Mesothelial cell of epicardium (in vitro differentiated cells): Measurements from ENCODE around the gene GRPEL2. TPM values are rescaled to one million over a fixed set of nuclear protein-coding genes. Genes with fewer than 3 reads are reported as not detected.
A peak's percentile ranks its signal among the peaks of the same experiment; 100 is the strongest.

Experiments used
- DNase-seq, 2 experiments: peaks; one replicate each; pipeline ENCODE4 v3.0.0; 2021; ENCODE audit warnings: low spot score in 2 of 2; ENCODE audit not compliant: unreplicated experiment in 2 of 2
- H3K27ac Mint-ChIP-seq: 2 replicates; pipeline ENCODE4 v1.8.0; 2021; ENCODE audit warnings: mixed read lengths
- H3K27me3 Mint-ChIP-seq: 2 replicates; pipeline ENCODE4 v1.8.0; 2021; ENCODE audit warnings: low read depth, mixed read lengths
- H3K36me3 Mint-ChIP-seq: 2 replicates; pipeline ENCODE4 v1.8.0; 2021; ENCODE audit warnings: mixed read lengths
- H3K4me1 Mint-ChIP-seq: 2 replicates; pipeline ENCODE4 v1.8.0; 2021; ENCODE audit warnings: mixed read lengths
- H3K4me3 Mint-ChIP-seq: 2 replicates; pipeline ENCODE4 v1.8.0; 2021; ENCODE audit warnings: mild to moderate bottlenecking, moderate library complexity, mixed read lengths
- H3K9me3 Mint-ChIP-seq: 2 replicates; pipeline ENCODE4 v1.8.0; 2021; ENCODE audit warnings: mixed read lengths
- CTCF ChIP-seq: fragments of 200-600 bp; sonication (generic); IDR thresholded peaks from one replicate; pipeline ENCODE4 v1.5.0; 2021; ENCODE audit warnings: antibody characterized with exemption; ENCODE audit not compliant: unreplicated experiment
- total RNA-seq: library from RNA; stranded (reverse); gene quantifications from 3 replicates; pipeline ENCODE4 v1.2.1, GENCODE V29; 2021

Gene GRPEL2
- total RNA-seq, 1 donor from 2014 or later: 15.4 TPM

- no peak for DNase-seq
- no peak overlapping the region for H3K4me3 Mint-ChIP-seq
- H3K27ac Mint-ChIP-seq: no peak overlapping the region
- H3K27me3 Mint-ChIP-seq: no peaks in the 10 kb centered on the region
- no peak for TF ChIP-seq CTCF
- H3K4me1 Mint-ChIP-seq: peaks cover 5% of the 10 kb centered on the region
- peaks cover 38% of the 10 kb centered on the region for H3K36me3 Mint-ChIP-seq
- no peaks in the 10 kb centered on the region for H3K9me3 Mint-ChIP-seq
Observed at GRCh38 chr5:149352169-149352568, 6.9 kb downstream of the GRPEL2 start.

- H3K4me3 Mint-ChIP-seq: no peak overlapping the region
- no peak for DNase-seq
- no peaks in the 10 kb centered on the region for H3K9me3 Mint-ChIP-seq
- H3K36me3 Mint-ChIP-seq: peaks cover 34% of the 10 kb centered on the region
- no peak overlapping the region for H3K27ac Mint-ChIP-seq
- no peaks in the 10 kb centered on the region for H3K27me3 Mint-ChIP-seq
- peaks cover 10% of the 10 kb centered on the region for H3K4me1 Mint-ChIP-seq
- TF ChIP-seq CTCF: no peak
Observed at GRCh38 chr5:149353911-149354310, 8.6 kb downstream of the GRPEL2 start.

- no peak overlapping the region for H3K4me3 Mint-ChIP-seq
- H3K27ac Mint-ChIP-seq: no peak overlapping the region
- H3K9me3 Mint-ChIP-seq: no peaks in the 10 kb centered on the region
- no peak for TF ChIP-seq CTCF
- H3K4me1 Mint-ChIP-seq: peaks cover 10% of the 10 kb centered on the region
- DNase-seq: no peak
- no peaks in the 10 kb centered on the region for H3K27me3 Mint-ChIP-seq
- peaks cover 21% of the 10 kb centered on the region for H3K36me3 Mint-ChIP-seq
Observed at GRCh38 chr5:149355688-149356087, 10.4 kb downstream of the GRPEL2 start.

- no peak overlapping the region for H3K27ac Mint-ChIP-seq
- H3K27me3 Mint-ChIP-seq: no peaks in the 10 kb centered on the region
- peaks cover 16% of the 10 kb centered on the region for H3K36me3 Mint-ChIP-seq
- TF ChIP-seq CTCF: no peak
- DNase-seq: no peak
- H3K4me3 Mint-ChIP-seq: no peak overlapping the region
- no peaks in the 10 kb centered on the region for H3K9me3 Mint-ChIP-seq
- H3K4me1 Mint-ChIP-seq: peaks cover 10% of the 10 kb centered on the region
Observed at GRCh38 chr5:149356391-149356790, 11.1 kb downstream of the GRPEL2 start.

- H3K9me3 Mint-ChIP-seq: no peaks in the 10 kb centered on the region
- H3K4me3 Mint-ChIP-seq: peak within 1 kb of the TSS; percentile 83
- DNase-seq: peak; percentile 87 to 88
- H3K36me3 Mint-ChIP-seq: peaks cover 8% of the 10 kb centered on the region
- H3K4me1 Mint-ChIP-seq: peaks cover 10% of the 10 kb centered on the region
- H3K27me3 Mint-ChIP-seq: no peaks in the 10 kb centered on the region
- no peak for TF ChIP-seq CTCF
- peak within 1 kb of the TSS; percentile 25 for H3K27ac Mint-ChIP-seq
Observed at GRCh38 chr5:149357370-149358293, 12.3 kb downstream of the GRPEL2 start, which contains the start of gene PCYOX1L. PCYOX1L (plus strand) TSS chr5:149358046; CDS start chr5:149358069, 23 bp downstream.
